Aorta (tissue), 5 donors: ENCODE data around the gene CTAGE9. TPM values are rescaled to one million over a fixed set of nuclear protein-coding genes. Genes with fewer than 3 reads are reported as not detected.

Experiments
- ATAC-seq: fragments of 200-7000 bp; cut with Tn5 transposase; one replicate; pipeline ENCODE4 v1.9.1; 2022; ENCODE audit warnings: moderate library complexity; ENCODE audit not compliant: low FRiP score
- DNase-seq, 2 donors: peaks; one replicate each; pipeline ENCODE4 v3.0.0-alpha.2; 2020
- H3K27ac ChIP-seq, 2 donors: one replicate each; pipeline ENCODE4 v1.5.1; 2013; ENCODE audit warnings: low read length in 2 of 2, mild to moderate bottlenecking in 2 of 2, moderate library complexity in 2 of 2, control low read depth in 1 of 2, inconsistent platforms in 1 of 2, low read depth in 1 of 2
- H3K27me3 ChIP-seq, 2 donors: one replicate each; pipeline ENCODE4 v1.6.1; 2013; ENCODE audit warnings: control low read depth in 1 of 2, low read length in 1 of 2, mild to moderate bottlenecking in 1 of 2, moderate library complexity in 1 of 2; ENCODE audit not compliant: insufficient read depth in 2 of 2, control insufficient read depth in 1 of 2
- H3K36me3 ChIP-seq, 2 donors: one replicate each; pipeline ENCODE4 v1.6.1; 2013; ENCODE audit warnings: control low read depth in 1 of 2, low read length in 1 of 2, mild to moderate bottlenecking in 1 of 2; ENCODE audit not compliant: insufficient read depth in 2 of 2, control insufficient read depth in 1 of 2
- H3K4me1 ChIP-seq, 2 donors: one replicate each; pipeline ENCODE4 v1.6.1; 2013; ENCODE audit warnings: low read length in 2 of 2, control low read depth in 1 of 2, mild to moderate bottlenecking in 1 of 2, moderate library complexity in 1 of 2; ENCODE audit not compliant: insufficient read depth in 2 of 2, control insufficient read depth in 1 of 2
- H3K4me3 ChIP-seq, 2 donors: one replicate each; pipeline ENCODE4 v1.5.1; 2013; ENCODE audit warnings: low read length in 2 of 2, control low read depth in 1 of 2, mild to moderate bottlenecking in 1 of 2
- H3K9me3 ChIP-seq: one replicate; pipeline ENCODE4 v1.6.1; 2013; ENCODE audit warnings: mild to moderate bottlenecking, low read length; ENCODE audit not compliant: control insufficient read depth
- WGBS, 2 donors: extraction: QIAGEN DNeasy Blood & Tissue Kit; methylation state at CpG; one replicate each; pipeline ENCODE4 v1.1.7; 2013; 5-methylcytosine and 5-hydroxymethylcytosine counted together
- intact Hi-C, 2 donors: fragments of 100-400 bp; cut with DNase I; formaldehyde crosslinking; loops; one replicate each; pipeline versions ENCODE4 v1.14.2 to v1.15.0; 2022
- polyA plus RNA-seq, 2 donors: library from polyadenylated mRNA; stranded (reverse); fragments of 200-250 nt; gene quantifications; one replicate each; pipeline ENCODE4 v1.2.3, GENCODE V29; 2013
- total RNA-seq, 2 donors: library from RNA; stranded (reverse); fragmentation: NEBNext Ultra II Directional; extraction: Animal tissue kit (Norgen Biotek cat#: 25700); gene quantifications; one replicate each; pipeline ENCODE4 v1.2.1, GENCODE V29; 2021
- donor health status: healthy with polysubstance abuse.
- donor health status: Bipolar disorder and iron deficiency.
- donor health status: DM: no; HTN: no; CAD: no.
- donor health status: DM: no; HTN: no; CAD: no.
- donor health status: DM: yes; HTN: yes; CAD: no.

CTAGE9 gene
- total and polyA plus RNA-seq, 4 donors = not detected

DNA sequence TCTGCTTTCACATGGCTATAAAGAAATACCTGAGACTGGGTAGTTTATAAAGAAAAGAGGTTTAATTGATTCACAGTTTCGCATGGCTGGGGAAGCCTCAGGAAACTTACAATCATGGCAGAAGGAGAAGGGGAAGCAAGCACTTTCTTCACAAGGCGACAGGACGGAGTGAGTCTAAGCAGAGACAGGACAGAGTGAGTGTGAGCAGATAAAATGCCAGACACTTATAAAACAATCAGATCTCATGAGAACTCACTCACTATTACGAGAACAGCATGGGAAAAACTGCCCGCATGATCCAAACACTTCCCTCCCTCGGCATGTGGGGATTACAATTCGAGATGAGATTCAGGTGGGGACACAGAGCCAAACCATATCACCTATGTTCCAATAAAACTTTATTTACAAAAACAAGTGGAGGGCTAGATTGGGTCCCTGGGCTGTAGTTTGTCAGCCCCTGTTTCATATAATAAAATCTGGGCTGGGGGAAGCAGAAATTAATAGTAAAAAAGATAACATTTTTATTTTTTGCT is 37.1 kb upstream of the CTAGE9 start:
- Histone ChIP-seq H3K4me3 (no peak overlapping the region), H3K27ac (no peak overlapping the region), H3K4me1 (no peaks in the 10 kb centered on the region), H3K36me3 (no peaks in the 10 kb centered on the region), H3K9me3 (no peaks in the 10 kb centered on the region), H3K27me3 (no peaks in the 10 kb centered on the region)
- ATAC-seq = no peak
- DNase-seq = no peak
- 90 to 93% methylated on average over 7 of the region's 7 CpGs for WGBS, 2 donors
- intact Hi-C loops = no loop called here

DNA sequence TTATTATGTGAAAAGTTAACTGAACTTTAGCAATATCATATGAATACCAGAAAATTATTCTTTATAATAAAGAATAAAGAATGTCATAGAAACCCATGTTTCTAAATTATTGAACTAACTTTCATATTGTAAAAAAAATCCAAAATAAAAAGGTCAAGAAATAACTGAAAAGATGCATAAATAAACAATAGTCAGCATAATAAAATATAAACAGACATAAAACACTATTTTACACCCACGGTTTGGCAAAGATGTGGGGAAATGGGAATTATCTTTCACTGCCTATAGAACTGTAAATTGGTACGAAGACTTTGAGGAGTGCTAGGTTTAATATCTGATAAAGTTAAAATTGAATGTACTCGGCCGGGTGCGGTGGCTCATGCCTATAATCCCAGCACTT is 34.7 kb upstream of the CTAGE9 start:
- no peak overlapping the region for H3K27ac ChIP-seq
- DNase-seq (no peak), ATAC-seq (no peak)
- no peaks in the 10 kb centered on the region for H3K27me3 ChIP-seq
- no peaks in the 10 kb centered on the region for H3K36me3 ChIP-seq
- 95 to 96% methylated on average over 5 of the region's 5 CpGs for WGBS, 2 donors
- no peaks in the 10 kb centered on the region for H3K4me1 ChIP-seq
- intact Hi-C loops = no loop called here
- H3K4me3 ChIP-seq = no peak overlapping the region
- no peaks in the 10 kb centered on the region for H3K9me3 ChIP-seq

DNA sequence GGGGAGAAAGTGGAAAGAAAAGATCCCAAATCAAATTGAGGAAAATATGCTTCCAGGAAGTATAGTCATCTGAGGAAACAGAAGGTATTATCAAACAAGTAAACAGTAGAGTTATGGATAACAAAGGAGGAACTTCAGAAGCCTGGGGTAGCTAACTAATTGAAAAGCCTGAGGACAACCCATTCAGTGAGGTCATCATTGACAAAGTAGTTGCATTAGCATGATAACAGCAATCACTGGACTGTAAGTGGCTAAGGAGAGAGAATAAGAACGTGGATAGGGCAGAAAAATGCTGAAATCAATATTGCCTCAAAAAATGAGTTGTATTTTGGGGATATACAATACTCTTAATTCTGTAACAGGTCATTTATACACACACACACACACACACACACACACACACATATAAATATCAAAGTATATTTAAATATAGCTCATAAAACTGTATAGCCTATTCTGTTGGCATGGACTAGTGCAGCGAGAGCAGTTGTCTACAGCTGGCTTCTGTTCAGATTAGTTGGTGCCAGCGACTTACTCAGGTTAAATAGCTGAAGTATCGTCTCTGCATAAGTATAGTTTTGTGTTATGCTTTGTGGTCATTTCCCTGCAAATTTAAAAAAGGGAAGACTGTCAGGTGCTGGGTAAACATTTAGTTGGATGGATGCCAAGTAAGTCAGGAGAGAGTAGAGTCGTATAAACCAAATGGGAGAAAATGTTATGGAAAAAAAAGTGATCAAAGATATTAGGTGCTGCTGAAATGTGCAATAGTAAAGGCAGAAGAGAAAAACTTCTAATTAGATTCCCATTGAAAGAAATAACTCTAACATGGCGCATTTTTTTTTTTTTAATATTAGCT is 33.8 kb upstream of the CTAGE9 start:
- H3K4me3 ChIP-seq = no peak overlapping the region
- H3K9me3 ChIP-seq = no peaks in the 10 kb centered on the region
- H3K36me3 ChIP-seq = no peaks in the 10 kb centered on the region
- 81 to 87% methylated on average over 6 of the region's 6 CpGs for WGBS, 2 donors
- H3K27ac ChIP-seq = no peak overlapping the region
- ATAC-seq (no peak), DNase-seq (no peak)
- H3K27me3 ChIP-seq = no peaks in the 10 kb centered on the region
- intact Hi-C loops = no loop called here
- H3K4me1 ChIP-seq = no peaks in the 10 kb centered on the region

DNA sequence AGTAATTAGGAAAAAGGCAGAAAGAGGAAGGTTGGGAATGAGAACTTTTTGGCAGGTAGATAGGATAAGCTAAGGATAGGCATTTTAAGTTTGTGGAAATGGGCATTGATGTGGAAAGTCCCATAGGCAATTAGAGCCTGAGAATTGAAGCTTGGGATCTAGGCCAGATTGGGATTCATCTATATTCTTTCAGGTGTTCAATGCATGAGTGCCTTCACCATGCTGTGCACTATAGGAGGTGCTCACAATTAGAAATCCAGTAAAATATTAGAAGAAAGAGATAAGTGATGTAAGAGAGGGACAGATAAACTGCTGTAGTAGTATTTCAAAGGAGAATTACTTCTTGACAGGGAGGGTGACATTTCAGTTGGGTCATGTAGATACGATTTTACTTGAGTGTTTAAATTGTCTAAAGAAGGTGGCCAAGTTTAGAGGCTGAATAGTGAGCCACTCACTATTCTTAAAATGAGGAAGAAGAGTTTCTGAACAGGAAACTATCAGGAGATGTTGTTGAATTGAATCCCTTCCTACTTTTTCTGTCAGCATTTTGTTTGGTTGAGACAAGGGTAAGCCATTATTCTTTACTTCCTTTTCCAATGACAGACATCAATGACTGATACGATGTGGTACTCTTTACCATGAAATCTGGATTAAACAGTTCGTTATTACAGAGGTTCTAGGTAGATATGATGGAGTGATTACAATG is 31.0 kb upstream of the CTAGE9 start:
- WGBS, 2 donors = 93 to 97% methylated on average over 3 of the region's 3 CpGs
- intact Hi-C loops = no loop called here
- no peak for DNase-seq

DNA sequence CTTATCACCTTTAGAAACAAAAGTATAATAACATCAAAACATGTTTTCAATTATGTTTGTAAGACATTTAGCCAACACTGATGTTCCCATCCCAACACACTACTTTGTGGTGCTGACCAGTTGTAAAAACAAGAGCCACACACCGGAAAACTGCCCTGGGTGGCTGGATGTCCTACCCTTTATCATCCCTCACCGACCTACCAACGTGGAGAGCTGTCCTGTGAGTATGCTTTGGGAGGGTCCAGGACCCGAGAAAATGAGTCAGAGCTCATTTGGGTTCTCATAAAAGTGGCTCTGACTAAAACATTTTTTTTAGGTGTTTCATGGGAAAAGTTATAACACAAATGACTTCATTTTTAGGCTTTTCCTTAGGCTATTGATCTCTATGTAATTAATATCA is 29.3 kb upstream of the CTAGE9 start:
- 66 to 67% methylated on average over 4 of the region's 4 CpGs for WGBS, 2 donors

More for the DNA sequence above, 31.0 kb upstream of the CTAGE9 start:
- Histone ChIP-seq H3K27ac (no peak overlapping the region), H3K27me3 (no peaks in the 10 kb centered on the region), H3K36me3 (no peaks in the 10 kb centered on the region), H3K4me3 (no peak overlapping the region), H3K4me1 (no peaks in the 10 kb centered on the region), H3K9me3 (no peaks in the 10 kb centered on the region)
- no peak for ATAC-seq

DNA sequence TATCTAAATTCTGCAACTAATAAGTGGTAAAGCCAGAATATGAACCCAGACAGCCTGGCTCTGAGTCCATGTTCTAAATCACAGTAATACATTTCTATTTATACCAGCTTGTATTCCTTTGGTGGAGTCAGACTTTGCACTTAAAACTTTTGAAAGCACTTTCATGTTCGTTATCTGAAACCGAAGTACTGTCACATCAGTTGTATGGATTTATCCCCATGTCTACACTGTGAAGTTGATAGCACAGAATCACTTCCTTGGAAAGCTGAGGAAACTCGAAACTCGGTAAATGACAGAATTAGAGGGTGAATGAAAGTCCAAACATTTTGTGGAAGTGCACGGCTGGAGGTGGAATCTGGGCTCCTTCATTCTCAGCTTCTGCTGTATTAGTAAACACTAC is 28.3 kb upstream of the CTAGE9 start:
- ATAC-seq (no peak), DNase-seq (no peak)
- no peak overlapping the region for H3K4me3 ChIP-seq
- WGBS, 2 donors = 20 to 25% methylated on average over 5 of the region's 5 CpGs
- intact Hi-C loops = no loop called here
- H3K27ac ChIP-seq = no peak overlapping the region
- H3K27me3 ChIP-seq = no peaks in the 10 kb centered on the region
- no peaks in the 10 kb centered on the region for H3K9me3 ChIP-seq
- no peaks in the 10 kb centered on the region for H3K36me3 ChIP-seq
- no peaks in the 10 kb centered on the region for H3K4me1 ChIP-seq

More for the DNA sequence above, 29.3 kb upstream of the CTAGE9 start:
- intact Hi-C loops = no loop called here
- Histone ChIP-seq H3K27me3 (no peaks in the 10 kb centered on the region), H3K36me3 (no peaks in the 10 kb centered on the region), H3K27ac (no peak overlapping the region), H3K4me1 (no peaks in the 10 kb centered on the region), H3K4me3 (no peak overlapping the region), H3K9me3 (no peaks in the 10 kb centered on the region)
- DNase-seq (no peak), ATAC-seq (no peak)

DNA sequence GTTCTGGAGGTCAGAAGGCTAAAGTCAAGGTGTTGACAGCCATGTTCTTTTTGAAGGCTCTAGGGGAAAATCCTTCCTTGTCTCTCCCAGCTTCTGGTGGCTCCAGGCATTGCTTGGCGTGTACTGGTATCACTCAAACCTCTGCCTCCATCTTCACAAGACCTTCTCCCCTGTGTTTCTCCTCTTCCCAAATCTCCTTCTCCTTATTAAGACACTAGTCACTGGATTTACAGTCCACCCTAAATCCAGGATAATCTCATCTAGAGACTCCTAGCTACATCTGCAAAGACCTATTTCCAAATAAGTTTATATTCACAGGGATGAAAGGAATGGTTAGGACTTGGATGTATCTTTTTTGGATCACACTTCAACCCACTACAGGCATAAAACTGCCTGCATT is 26.0 kb upstream of the CTAGE9 start:
- H3K4me1 ChIP-seq = no peaks in the 10 kb centered on the region
- no peak for ATAC-seq
- no peaks in the 10 kb centered on the region for H3K9me3 ChIP-seq
- no peak for DNase-seq
- intact Hi-C loops = no loop called here
- H3K27me3 ChIP-seq = no peaks in the 10 kb centered on the region
- H3K4me3 ChIP-seq = no peak overlapping the region
- H3K27ac ChIP-seq = no peak overlapping the region
- H3K36me3 ChIP-seq = no peaks in the 10 kb centered on the region
- whole genome bisulfite sequencing, 2 donors = 100% methylated on average over 1 of the region's 1 CpG

DNA sequence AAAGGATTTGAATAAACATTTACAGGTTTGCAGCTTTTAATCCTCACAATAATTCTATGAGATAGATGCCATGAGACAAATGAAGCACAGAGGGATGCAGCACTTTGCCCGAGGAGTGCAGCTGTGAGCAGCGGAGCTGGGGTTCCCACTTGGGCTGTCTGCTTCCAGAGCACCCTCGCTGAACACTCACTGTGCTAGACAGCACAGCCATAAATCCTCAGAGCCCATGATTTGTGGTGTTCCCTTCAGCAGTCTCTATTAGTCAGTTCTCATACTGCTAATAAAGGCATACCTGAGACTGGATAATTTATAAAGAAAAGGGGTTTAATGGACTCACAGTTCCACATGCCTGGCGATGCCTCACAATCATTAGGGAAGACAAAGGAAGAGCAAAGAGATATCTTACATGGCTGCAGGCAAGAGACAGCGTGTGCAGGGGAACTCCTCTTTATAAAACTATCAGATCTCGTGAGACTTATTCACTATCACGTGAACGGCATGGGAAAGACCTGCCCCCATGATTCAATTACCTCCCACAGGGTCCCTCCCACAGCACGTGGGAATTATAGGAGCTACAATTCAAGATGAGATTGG is 25.3 kb upstream of the CTAGE9 start:
- Histone ChIP-seq H3K27me3 (no peaks in the 10 kb centered on the region), H3K9me3 (no peaks in the 10 kb centered on the region), H3K36me3 (no peaks in the 10 kb centered on the region), H3K27ac (no peak overlapping the region), H3K4me3 (no peak overlapping the region), H3K4me1 (no peaks in the 10 kb centered on the region)
- intact Hi-C loops = no loop called here
- 76 to 86% methylated on average over 9 of the region's 9 CpGs for WGBS, 2 donors
- no peak for DNase-seq
- no peak for ATAC-seq
